ENCODE measurements around the gene ACR.

The ACR gene

GRCh38 chr22:50703726-50704509, 34.1 kb upstream of the ACR start:
- no peak for DNase-seq

- no peak for DNase-seq
Observed at GRCh38 chr22:50704510-50705218, 33.3 kb upstream of the ACR start.

DNA sequence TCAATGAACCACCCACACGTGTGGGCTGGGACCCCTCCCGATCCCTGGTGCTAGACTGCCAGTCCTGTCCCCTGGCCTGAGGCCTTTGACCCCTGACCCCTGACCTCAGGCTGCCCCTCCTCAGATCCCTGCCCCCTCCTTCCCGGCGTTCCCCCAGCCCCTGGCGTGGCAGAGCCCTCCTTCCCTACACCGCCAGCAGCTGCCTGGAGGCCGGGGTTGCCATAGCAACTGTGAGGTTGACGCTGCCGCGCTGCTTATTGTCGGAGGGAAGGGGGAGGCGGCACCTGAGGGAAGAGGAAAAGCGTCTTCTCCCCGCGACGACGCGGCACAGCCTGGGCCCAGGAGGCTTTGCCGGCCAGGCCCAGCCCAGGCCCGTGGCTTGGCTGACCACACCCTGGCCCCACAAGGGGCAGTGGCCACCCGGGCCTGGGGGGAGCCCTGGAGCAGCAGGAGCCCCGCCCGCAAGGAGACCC, 32.7 kb upstream of the ACR start:
- no peak for DNase-seq

DNA sequence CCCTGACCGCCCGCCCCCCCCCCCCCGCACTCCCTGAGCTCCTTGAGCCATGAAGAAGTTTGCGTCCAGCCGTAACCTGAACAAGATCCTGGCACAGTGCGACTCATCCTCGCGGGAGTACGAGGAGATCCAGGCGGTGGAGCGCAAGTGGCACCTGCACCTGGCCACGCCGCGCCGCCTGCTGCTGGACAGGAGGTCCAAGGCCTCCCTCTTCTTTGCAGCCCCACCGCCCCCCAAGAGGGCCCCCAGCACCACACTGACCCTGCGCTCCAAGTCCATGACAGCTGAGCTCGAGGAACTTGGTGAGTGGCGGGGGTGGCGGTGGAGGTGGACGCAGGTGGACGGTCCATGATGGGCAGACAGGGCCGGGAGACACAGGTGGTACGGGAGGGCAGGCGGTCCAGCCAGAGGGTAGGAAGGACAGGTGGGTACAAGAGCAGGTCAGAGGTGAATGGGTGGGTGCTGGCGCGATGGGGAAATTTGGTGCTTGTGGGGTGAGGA, 32.1 kb upstream of the ACR start:
- no peak for DNase-seq

- no peak for DNase-seq
Observed at GRCh38 chr22:50706481-50707125, 31.4 kb upstream of the ACR start.

DNA sequence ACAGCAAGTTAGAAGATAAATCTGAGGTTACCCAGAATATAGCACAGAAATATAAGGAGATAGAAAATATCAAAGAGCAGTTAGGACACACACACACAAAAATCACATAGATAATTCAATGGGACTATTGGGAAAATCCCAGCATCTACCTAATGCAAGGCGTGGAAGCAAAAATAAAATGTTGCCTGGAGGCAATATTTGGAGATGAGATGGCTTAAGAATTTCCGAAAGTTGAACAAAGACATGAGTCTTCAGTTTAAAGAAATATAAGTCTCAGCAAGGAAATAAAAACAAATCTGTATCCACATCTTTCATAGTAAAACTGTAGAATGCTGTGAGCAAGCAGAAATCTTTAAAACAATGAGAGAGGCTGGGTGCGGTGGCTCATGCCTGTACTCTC, 29.5 kb upstream of the ACR start:
- no peak for DNase-seq

GRCh38 chr22:50708996-50709395, 29.0 kb upstream of the ACR start:
- no peak for DNase-seq

DNA sequence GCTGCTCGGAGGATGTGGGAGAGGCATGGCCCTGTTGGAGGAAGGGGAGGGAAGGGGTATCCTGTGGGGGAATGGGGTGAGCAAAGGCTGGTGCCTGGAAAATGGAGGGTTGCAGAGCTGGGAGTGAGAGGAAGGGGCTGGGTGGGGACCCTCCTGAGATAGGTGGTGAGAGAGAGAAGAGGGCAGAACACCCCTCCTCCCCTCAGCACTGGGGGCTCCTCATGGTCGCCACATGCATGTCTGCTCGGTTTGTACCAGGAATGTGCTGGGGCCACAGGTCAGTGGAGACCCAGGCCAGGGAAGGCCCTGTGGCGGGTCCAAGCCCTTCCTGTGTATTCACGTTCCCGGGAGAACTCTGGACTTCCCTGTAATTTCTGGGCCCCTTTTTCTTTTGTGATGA, 27.8 kb upstream of the ACR start:
- no peak for DNase-seq

DNA sequence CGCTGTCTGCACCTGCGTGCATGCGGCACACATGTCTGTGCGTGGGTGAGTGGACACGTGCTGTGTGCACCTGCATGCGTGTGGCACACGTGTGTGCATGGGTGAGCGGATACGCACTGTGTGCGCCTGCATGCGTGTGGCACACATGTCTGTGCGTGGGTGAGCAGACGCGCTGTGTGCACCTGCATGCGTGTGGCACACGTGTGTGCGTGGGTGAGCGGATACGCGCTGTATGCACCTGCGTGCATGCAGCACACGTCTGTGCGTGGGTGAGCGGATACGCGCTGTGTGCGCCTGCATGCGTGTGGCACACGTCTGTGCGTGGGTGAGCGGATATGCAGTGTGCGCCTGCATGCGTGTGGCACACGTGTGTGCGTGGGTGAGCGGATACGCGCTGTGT, 27.1 kb upstream of the ACR start:
- no peak for DNase-seq

GRCh38 chr22:50711446-50712340, 26.3 kb upstream of the ACR start:
- no peak for DNase-seq

- DNase-seq = no peak
Observed at GRCh38 chr22:50712341-50713007, 25.5 kb upstream of the ACR start.

GRCh38 chr22:50713008-50713385, 25.0 kb upstream of the ACR start:
- DNase-seq = no peak

- no peak for DNase-seq
Observed at GRCh38 chr22:50713571-50714056, 24.4 kb upstream of the ACR start.

- DNase-seq = no peak
Observed at GRCh38 chr22:50714150-50714549, 23.9 kb upstream of the ACR start.

- DNase-seq = no peak
Observed at GRCh38 chr22:50714631-50715179, 23.3 kb upstream of the ACR start.

DNA sequence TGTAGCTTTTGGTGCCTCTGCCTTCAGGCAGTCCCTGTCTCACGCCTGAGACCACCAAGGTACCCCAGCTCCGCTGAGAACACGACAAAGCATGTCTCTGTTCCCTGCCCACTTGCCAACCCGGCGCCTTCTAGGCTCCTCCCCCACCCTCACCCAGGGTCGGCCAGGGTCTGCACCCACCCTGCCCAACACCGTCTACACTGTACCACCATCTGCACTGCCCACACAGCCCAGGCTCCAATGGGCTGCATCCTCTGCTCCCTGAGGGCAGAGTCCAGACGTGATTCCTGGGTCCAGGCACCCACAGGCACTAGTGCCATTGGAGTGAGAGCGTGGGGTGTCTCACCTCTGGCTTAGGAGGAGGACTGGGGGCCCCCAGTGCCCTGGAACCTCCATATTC, 22.8 kb upstream of the ACR start:
- DNase-seq = no peak

DNA sequence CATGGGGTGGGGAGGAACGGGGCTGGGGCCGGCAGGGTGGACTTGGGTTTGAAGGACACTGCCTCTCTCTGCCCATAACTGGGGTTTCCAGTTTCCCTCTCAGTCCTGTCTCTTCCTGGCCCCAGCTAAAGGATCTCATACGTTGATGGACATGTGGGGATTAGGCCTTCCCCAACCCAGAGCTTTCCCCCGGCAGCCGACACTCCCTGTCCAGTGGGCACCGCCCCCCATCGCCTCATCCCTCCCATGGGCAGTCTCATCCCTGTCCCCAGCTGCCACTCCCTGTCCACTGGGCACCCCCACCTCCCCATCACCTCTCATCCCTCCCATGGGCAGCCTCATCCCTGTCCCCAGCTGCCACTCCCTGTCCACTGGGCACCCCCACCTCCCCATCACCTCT, 22.2 kb upstream of the ACR start:
- DNase-seq = no peak

DNA sequence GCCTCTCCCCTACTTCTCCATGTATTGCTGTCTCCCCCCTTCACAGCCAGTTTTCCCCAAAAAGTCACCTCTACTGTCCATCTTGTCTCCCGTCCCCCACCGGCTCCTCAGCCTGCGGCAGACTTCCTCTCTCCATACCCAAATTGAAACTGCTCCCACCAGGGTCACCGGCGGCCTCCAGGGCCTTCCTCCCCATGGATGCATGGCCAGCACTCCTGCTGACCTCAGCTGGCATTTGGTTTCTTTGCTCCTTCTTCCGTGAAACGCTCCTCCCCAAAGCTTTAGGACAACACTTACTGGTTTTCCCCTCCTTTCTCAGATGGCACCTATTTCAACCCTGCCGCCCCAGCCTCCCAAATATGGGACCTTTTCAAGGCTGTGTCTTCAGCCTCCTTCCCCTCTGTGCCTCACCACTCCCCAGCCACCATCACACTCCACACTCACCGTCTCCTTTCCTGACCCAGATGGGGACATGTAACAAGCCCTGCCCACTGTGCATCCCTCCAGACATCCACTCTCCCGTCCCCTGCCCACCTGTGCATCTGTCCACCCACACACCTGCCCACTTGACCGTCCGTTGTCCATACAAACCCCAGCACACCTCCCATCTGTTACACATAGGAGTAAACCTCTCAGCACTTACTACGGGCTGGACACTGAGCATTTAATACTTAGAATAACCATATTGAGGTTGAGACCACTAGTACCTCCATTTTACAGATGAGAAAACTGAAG, 21.5 kb upstream of the ACR start:
- no peak for DNase-seq

DNA sequence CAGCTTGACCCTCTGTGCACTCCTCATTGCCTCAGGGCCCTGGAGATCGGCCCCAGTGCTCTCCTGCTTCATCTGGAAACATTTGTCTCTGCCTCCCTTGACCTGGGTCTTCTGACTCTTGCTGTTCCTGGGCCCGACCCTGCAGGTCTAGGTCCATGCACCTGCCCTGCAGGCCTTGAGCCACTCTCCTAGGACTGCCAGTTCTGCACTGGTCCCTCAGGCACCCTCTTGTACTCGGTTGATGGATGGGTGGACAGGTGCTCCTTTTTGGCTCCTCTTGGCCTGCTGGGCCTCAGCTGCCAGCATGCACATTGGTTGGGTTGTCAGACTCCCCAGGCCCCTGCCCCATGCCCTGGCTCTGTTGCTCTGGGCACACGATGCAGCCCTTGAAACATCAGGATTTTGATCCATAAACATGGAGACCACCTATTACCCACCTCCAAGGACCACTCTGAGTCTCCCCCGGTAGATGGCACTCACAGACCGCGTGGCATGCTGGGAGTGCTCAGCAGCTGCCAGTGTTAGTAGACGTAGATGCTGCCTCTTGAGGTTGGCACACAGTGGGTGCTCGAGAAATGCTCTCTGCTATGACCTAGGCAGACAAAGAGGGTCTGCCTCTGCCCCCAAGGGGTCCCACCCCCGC, 20.2 kb upstream of the ACR start:
- DNase-seq = no peak

DNA sequence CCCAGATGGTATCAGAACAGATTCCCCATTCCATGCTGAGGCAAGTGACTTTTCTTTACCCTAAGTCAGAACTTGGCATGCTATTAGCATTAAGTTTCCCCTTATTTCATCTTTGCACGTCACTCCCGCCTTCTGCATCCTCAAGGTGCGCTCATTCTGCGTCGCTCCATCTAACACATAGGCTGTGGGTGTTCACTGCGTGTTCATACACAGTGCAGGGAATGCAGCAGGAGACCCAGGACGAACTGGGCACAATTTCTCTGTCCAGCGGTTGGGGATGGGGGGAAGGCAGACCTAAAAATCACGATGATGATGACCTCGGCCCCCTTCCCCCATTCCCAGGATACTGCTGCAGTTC, 19.7 kb upstream of the ACR start:
- no peak for DNase-seq
